ENCODE data around the gene MTHFSD.

- TF ChIP-seq CTCF (IDR thresholded peaks at IDR 0.05) (no peak), POLR2A (IDR thresholded peaks at IDR 0.05) (no peak)
These were observed 23.2 kb downstream of the MTHFSD start for GRCh38 chr16:86531641-86532525.
